Adrenal gland (tissue), 12 donors: ENCODE data around the gene DUOXA1. TPM values are rescaled to one million over a fixed set of nuclear protein-coding genes. Genes with fewer than 3 reads are reported as not detected.

ENCODE experiments used
- DNase-seq, 7 donors: peaks; one replicate each; pipeline ENCODE4 v3.0.0-alpha.2; 2019 to 2020
- H3K27ac ChIP-seq, 5 donors: fragments of 200-600 bp; sonication (generic) in 4 of 5; 1 replicate in 3 of 5; 2 replicates in 2 of 5; pipeline versions ENCODE4 v1.5.1 to v1.8.0; 2016 to 2020; ENCODE audit warnings: mild to moderate bottlenecking in 1 of 5
- H3K27me3 ChIP-seq: fragments of 200-600 bp; 2 replicates; pipeline ENCODE4 v1.8.0; 2021
- H3K36me3 ChIP-seq, 2 donors: fragments of 200-600 bp; replicated peaks in 1 of 2; 1 replicate in 1 of 2; 2 replicates in 1 of 2; pipeline versions ENCODE4 v1.5.1 to v1.8.0; 2018 to 2022
- H3K4me1 ChIP-seq, 2 donors: fragments of 200-600 bp; replicated peaks in 1 of 2; 1 replicate in 1 of 2; 2 replicates in 1 of 2; pipeline versions ENCODE4 v1.5.1 to v1.8.0; 2018 to 2021
- H3K4me3 ChIP-seq, 4 donors: fragments of 200-600 bp; sonication (generic) in 3 of 4; one replicate each; pipeline ENCODE4 v1.5.1; 2016 to 2018
- H3K9me3 ChIP-seq, 3 donors: fragments of 200-600 bp; sonication (generic) in 1 of 3; replicated peaks in 1 of 3; 1 replicate in 2 of 3; 2 replicates in 1 of 3; pipeline versions ENCODE4 v1.5.1 to v1.8.0; 2016 to 2021
- CTCF ChIP-seq, 6 experiments: fragments of 450-650 bp in 4 of 6; fragments of 200-600 bp in 2 of 6; sonication (generic) in 1 of 6; IDR thresholded peaks; 1 replicate in 5 of 6; 2 replicates in 1 of 6; pipeline versions ENCODE4 v1.5.1 to v1.8.0; 2016 to 2021; ENCODE audit warnings: antibody characterized with exemption in 6 of 6, mild to moderate bottlenecking in 2 of 6, moderate library complexity in 1 of 6
- POLR2A ChIP-seq, 2 donors: fragments of 450-650 bp; IDR thresholded peaks; one replicate each; pipeline ENCODE4 v1.6.1; 2017; ENCODE audit warnings: antibody characterized with exemption in 2 of 2, mild to moderate bottlenecking in 2 of 2, moderate library complexity in 1 of 2
- WGBS, 4 donors: extraction: QIAGEN DNeasy Blood & Tissue Kit in 2 of 4; methylation state at CpG; one replicate each; pipeline versions ENCODE4 v1.1.5 to v1.1.7; 2013 to 2017; 5-methylcytosine and 5-hydroxymethylcytosine counted together
- intact Hi-C, 2 donors: fragments of 100-400 bp; cut with DNase I; formaldehyde crosslinking; loops; one replicate each; pipeline versions ENCODE4 v1.14.1 to v1.15.0; 2022 to 2023
- polyA plus RNA-seq, 3 donors: library from polyadenylated mRNA; stranded (reverse); fragments of 200-250 nt in 2 of 3; fragments of 350-450 nt in 1 of 3; fragmentation: Illumina TruSeq in 1 of 3; extraction: RNeasy Lipid Tissue Mini Kit (QIAGEN cat#74804) in 1 of 3; gene quantifications; one replicate each; pipeline ENCODE4 v1.2.3, GENCODE V29; 2013 to 2014
- total RNA-seq, 9 donors: library from RNA; depleted of rRNA in 4 of 9; stranded (reverse); fragments of >200 nt in 4 of 9; fragments of 120-200 nt in 1 of 9; fragmentation: NEBNext Ultra II Directional in 1 of 9; extraction: Animal tissue kit (Norgen Biotek cat#: 25700) in 1 of 9; gene quantifications; one replicate each; pipeline versions ENCODE4 v1.1.0 to v1.2.4, GENCODE V29; 2013 to 2023
- donor health status: healthy with polysubstance abuse.
- donor health status: Bipolar disorder and iron deficiency.
- donor health status: DM: yes; HTN: yes; CAD: no.
- donor health status: DM: no; HTN: no; CAD: no.
- donor health status: DM: no; HTN: no; CAD: no.
- donor health status: DM: yes; HTN: yes; CAD: no.

Gene DUOXA1
- total and polyA plus RNA-seq, 12 donors = 0.11 to 21.3 (median 5.2) TPM

- Histone ChIP-seq H3K9me3 (no peaks in the 10 kb centered on the region), H3K27ac (no peak overlapping the region), H3K4me1 (peaks cover 3 to 12% of the 10 kb centered on the region in 2 donors), H3K4me3 (no peak overlapping the region), H3K27me3 (no peaks in the 10 kb centered on the region), H3K36me3 (no peaks in the 10 kb centered on the region)
- 76 to 79% (median 78%) methylated on average over 6 to 9 of the region's 9 CpGs for whole genome bisulfite sequencing, 4 donors
- DNase-seq = peak in 4 of 7 donors; percentile 37 to 61 (median 60)
- TF ChIP-seq CTCF (IDR thresholded peaks at IDR 0.05) (no peak), POLR2A (IDR thresholded peaks at IDR 0.05) (no peak)
- intact Hi-C loops = no loop called here
These were observed 35.3 kb downstream of the DUOXA1 start for GRCh38 chr15:45094358-45094730.

- Histone ChIP-seq H3K9me3 (no peaks in the 10 kb centered on the region), H3K36me3 (no peaks in the 10 kb centered on the region), H3K27ac (no peak overlapping the region), H3K27me3 (no peaks in the 10 kb centered on the region), H3K4me3 (no peak overlapping the region), H3K4me1 (peaks cover 9 to 18% of the 10 kb centered on the region in 2 donors)
- TF ChIP-seq POLR2A (IDR thresholded peaks at IDR 0.05) (no peak), CTCF (IDR thresholded peaks at IDR 0.05) (no peak)
- intact Hi-C loops = no loop called here
- WGBS, 4 donors = 86 to 97% (median 94%) methylated on average over 6 to 11 of the region's 11 CpGs
- DNase-seq = peak in 1 of 7 donors; percentile 4
These were observed 35.9 kb downstream of the DUOXA1 start for GRCh38 chr15:45093622-45094357.

GRCh38 chr15:45093013-45093412 lies 36.7 kb downstream of the DUOXA1 start:
- Histone ChIP-seq H3K4me1 (peaks cover 15 to 24% of the 10 kb centered on the region in 2 donors), H3K4me3 (no peak overlapping the region), H3K27ac (no peak overlapping the region), H3K9me3 (no peaks in the 10 kb centered on the region), H3K27me3 (no peaks in the 10 kb centered on the region), H3K36me3 (no peaks in the 10 kb centered on the region)
- peak in 1 of 7 donors; percentile 11 for DNase-seq
- TF ChIP-seq CTCF (IDR thresholded peaks at IDR 0.05) = no peak
- TF ChIP-seq POLR2A (IDR thresholded peaks at IDR 0.05) = no peak
- WGBS, 4 donors = 88 to 90% (median 89%) methylated on average over 4 of the region's 4 CpGs
- intact Hi-C loops = no loop called here

- Histone ChIP-seq H3K4me1 (peaks cover 16 to 24% of the 10 kb centered on the region in 2 donors), H3K4me3 (no peak overlapping the region), H3K27ac (peak overlapping the region in 4 of 5 donors; percentile 15 to 80 (median 70)), H3K36me3 (no peaks in the 10 kb centered on the region), H3K9me3 (no peaks in the 10 kb centered on the region), H3K27me3 (no peaks in the 10 kb centered on the region)
- peak; percentile 60 to 90 (median 84) for DNase-seq
- no peak for TF ChIP-seq CTCF (IDR thresholded peaks at IDR 0.05)
- TF ChIP-seq POLR2A (IDR thresholded peaks at IDR 0.05) = no peak
- intact Hi-C loops = no loop called here
- WGBS, 4 donors = 41 to 58% (median 53%) methylated on average over 2 of the region's 2 CpGs
These were observed 38.1 kb downstream of the DUOXA1 start for GRCh38 chr15:45091576-45091975.
